ENCODE results near the gene TPD52L2. TPM values are rescaled to one million over a fixed set of nuclear protein-coding genes. Genes with fewer than 3 reads are reported as not detected.
"Not testable (repeated sequence)": the region's sequence is repeated elsewhere in the genome, so short reads cannot be mapped to it uniquely, and the experiment has no call there.

The TPD52L2 gene
- total RNA-seq, 1 donor from 2014 or later: 22.4 TPM

GRCh38 chr20:63854766-63855362 lies 10.2 kb upstream of the TPD52L2 start:
- DNase-seq (ENCODE audit: low spot score in 2 of 2) (no peak), FAIRE-seq (no peak)

- no peak for FAIRE-seq
- no peak for DNase-seq (ENCODE audit: low spot score in 2 of 2)
These were observed 9.5 kb upstream of the TPD52L2 start for GRCh38 chr20:63855363-63856097.

- DNase-seq (ENCODE audit: low spot score in 2 of 2) (no peak), FAIRE-seq (no peak)
These were observed 9.0 kb upstream of the TPD52L2 start for GRCh38 chr20:63856098-63856511.

- FAIRE-seq: no peak
- no peak for DNase-seq (ENCODE audit: low spot score in 2 of 2)
These were observed 7.2 kb upstream of the TPD52L2 start for GRCh38 chr20:63857764-63858392.

GRCh38 chr20:63858393-63859165 lies 6.5 kb upstream of the TPD52L2 start:
- FAIRE-seq (no peak), DNase-seq (ENCODE audit: low spot score in 2 of 2) (no peak)

- no peak for FAIRE-seq
- no peak for DNase-seq (ENCODE audit: low spot score in 2 of 2)
These were observed 5.8 kb upstream of the TPD52L2 start for GRCh38 chr20:63859166-63859699.

- no peak for DNase-seq (ENCODE audit: low spot score in 2 of 2)
- no peak for FAIRE-seq
These were observed 4.6 kb upstream of the TPD52L2 start for GRCh38 chr20:63860325-63861051.

GRCh38 chr20:63861365-63861934 lies 3.6 kb upstream of the TPD52L2 start, which contains the start of gene ABHD16B:
TSS of gene ABHD16B (plus strand) at chr20:63861498. CDS start at chr20:63861541, 43 bp downstream.
- DNase-seq (ENCODE audit: low spot score in 2 of 2) (no peak), FAIRE-seq (no peak)

GRCh38 chr20:63861981-63862901 lies 2.8 kb upstream of the TPD52L2 start:
- FAIRE-seq: no peak
- DNase-seq (ENCODE audit: low spot score in 2 of 2): no peak

- DNase-seq (ENCODE audit: low spot score in 2 of 2) (no peak), FAIRE-seq (no peak)
These were observed 1.9 kb upstream of the TPD52L2 start for GRCh38 chr20:63863021-63863797.

- FAIRE-seq: no peak
- DNase-seq (ENCODE audit: low spot score in 2 of 2): peak; percentile 79 to 86
These were observed 1.1 kb upstream of the TPD52L2 start for GRCh38 chr20:63863798-63864544.

GRCh38 chr20:63864545-63864977 lies 509 bp upstream of the TPD52L2 start:
- FAIRE-seq (no peak), DNase-seq (ENCODE audit: low spot score in 2 of 2) (no peak)

GRCh38 chr20:63867042-63867441 lies 2.0 kb downstream of the TPD52L2 start:
- FAIRE-seq; DNase-seq (ENCODE audit: low spot score in 2 of 2): not testable (repeated sequence)

- FAIRE-seq (no peak), DNase-seq (ENCODE audit: low spot score in 2 of 2) (no peak)
These were observed 3.2 kb downstream of the TPD52L2 start for GRCh38 chr20:63868264-63868663.

GRCh38 chr20:63873477-63873971 lies 8.5 kb downstream of the TPD52L2 start:
- DNase-seq (ENCODE audit: low spot score in 2 of 2): no peak

GRCh38 chr20:63874241-63874640 lies 9.2 kb downstream of the TPD52L2 start:
- not testable (repeated sequence) for DNase-seq (ENCODE audit: low spot score in 2 of 2); FAIRE-seq

More at GRCh38 chr20:63873477-63873971, 8.5 kb downstream of the TPD52L2 start:
- FAIRE-seq: no peak
